HG03571 (cell line): ENCODE measurements around the gene MIPEP.

Experiments used
- ATAC-seq: cut with Tn5 transposase; IDR thresholded peaks from one replicate; pipeline ENCODE4 v1.9.1; 2021; ENCODE audit not compliant: unreplicated experiment

Gene MIPEP

GRCh38 chr13:23688336-23688735 lies 200.9 kb downstream of the MIPEP start:
- no peak for ATAC-seq

DNA sequence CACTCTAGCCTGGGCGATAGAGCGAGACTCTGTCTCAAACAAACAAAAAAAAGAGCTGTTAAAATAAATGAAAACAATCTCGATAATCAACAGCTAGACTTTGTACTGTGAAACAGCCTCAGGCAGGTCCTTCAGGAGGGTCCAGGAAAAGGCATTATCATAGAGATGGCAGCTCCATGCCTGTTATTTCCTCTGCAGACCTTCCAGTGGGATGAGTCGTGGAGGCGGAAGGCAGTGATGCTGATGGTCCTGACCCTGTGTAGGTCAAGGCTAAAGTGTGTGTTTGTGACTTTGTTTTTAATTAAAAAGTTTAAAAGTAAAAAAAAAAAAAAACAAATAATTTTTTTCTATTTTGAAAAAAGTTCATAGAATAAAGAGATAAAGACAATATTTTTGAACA lies 201.6 kb downstream of the MIPEP start:
- no peak for ATAC-seq

DNA sequence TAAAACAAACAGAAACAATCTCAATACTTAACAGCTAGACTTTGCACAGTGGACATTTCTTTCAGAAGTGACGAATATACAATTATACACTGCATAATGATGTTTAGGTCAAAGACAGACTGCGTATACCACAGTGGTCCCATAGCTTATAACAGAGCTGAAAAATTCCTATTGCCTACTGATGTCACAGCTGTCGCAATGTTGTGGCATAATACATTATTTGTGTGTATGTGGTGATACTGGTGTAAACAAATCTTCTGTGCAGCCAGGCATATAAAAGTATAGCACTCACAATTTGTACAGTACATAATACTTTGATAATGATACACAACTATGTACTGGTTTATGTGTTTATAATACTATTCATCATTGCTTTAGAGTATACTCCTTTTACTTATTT lies 202.3 kb downstream of the MIPEP start:
- ATAC-seq = no peak

- no peak for ATAC-seq
Measured at GRCh38 chr13:23685416-23685815, 203.8 kb downstream of the MIPEP start.

DNA sequence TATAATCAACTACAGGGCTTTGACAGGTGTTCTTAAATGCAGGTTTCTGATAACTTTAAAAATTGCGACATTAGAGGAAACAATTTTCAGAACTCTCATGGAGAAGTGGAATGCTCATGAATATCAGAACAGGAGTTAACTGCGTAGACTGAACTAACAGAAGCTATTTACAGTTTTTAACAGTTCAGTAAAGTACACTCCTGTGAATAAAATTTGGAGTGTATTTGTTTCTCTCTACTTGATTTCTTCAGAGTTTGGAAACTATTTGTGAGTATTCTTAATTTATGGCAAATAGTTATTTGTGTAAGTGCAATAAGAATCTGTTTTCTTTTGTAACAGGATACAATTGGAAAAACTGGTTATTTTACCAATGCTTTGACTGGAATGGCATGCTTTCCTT lies 204.6 kb downstream of the MIPEP start:
- no peak for ATAC-seq

GRCh38 chr13:23683084-23683483 lies 206.1 kb downstream of the MIPEP start:
- no peak for ATAC-seq

DNA sequence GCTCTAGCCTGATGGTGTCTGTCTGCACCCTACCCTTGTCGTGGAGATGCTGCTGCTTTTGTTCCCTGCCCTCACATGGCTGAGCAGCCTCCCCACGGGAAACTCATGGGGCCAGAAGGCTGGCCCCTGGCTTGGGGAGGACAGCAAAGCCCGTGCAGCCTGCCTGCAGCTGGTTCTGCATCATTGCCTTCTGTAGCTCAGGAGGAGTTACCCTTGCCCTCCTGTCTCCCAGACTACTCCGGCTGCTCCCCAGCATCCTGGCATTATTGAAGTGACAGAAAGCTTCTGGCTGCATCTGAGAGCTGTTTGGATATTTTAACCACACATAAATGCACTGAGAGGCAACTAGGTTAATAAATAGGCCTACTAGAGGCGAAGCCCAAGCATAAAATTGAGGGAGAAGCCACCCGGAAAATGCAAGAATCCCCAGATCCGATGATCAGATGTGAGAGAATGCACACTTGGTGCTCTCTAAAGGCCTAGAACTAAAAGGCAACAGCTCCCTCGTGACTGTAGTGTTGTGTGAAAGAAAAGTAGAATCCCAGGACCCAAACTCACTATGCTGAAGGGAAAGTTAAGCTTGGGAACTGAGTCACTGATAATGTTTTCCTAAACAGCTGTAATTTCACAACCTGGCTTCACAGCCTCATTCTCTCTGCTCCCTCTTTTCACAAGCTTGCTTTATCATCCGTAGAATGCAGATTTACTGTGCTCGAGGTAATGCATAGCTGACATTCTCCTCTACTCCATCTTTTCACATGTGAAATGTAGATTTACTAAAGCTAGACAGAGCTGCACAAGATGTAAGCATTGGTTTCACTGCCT lies 208.1 kb downstream of the MIPEP start:
- no peak for ATAC-seq
